ENCODE results near the gene C5orf58. TPM values are rescaled to one million over a fixed set of nuclear protein-coding genes. Genes with fewer than 3 reads are reported as not detected.

The C5orf58 gene
- total and polyA plus RNA-seq, 2 donors (not counting 1 experiment from before 2014, with no cell fraction given): not detected

DNA sequence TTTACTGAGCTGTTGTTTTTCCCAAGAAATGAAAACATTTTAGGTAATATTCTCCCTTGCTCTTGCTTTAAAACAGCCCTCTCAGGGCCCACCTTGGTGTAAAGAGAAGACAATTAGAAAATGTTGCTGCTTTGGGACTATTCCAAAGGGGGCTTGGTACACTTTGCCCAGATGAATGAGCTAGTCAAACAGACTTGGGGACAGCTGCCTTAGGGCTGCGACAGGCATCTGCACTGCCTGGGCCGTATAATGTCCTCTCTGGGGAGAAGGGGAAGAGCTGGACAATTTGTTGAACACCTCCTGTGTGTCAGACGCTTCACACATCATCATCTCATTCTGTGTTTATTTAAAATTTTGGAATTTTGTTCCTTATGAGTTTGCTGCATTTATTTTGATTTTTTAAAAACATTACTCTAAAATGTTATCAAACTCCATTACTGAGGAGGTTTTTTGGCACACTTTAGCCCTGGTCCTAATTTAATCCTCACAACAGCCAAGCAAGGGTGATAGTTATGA is 28.8 kb downstream of the C5orf58 start:
- Mint-ChIP-seq H3K27ac (no peak overlapping the region), H3K4me3 (no peak overlapping the region), H3K4me1 (no peaks in the 10 kb centered on the region), H3K9me3 (ENCODE audit: insufficient read depth) (no peaks in the 10 kb centered on the region), H3K27me3 (peaks cover 3% of the 10 kb centered on the region)
- Histone ChIP-seq H3K27ac (ENCODE audit: low read length in 2 of 2) (no peak overlapping the region), H3K4me2 (replicated peaks; ENCODE audit: low read depth, low read length, poor library complexity, severe bottlenecking) (no peak overlapping the region), H3K79me2 (ENCODE audit: control insufficient read depth, insufficient read depth, low read length) (no peaks in the 10 kb centered on the region), H3K4me3 (ENCODE audit: control extremely low read depth in 1 of 5, extremely low read depth in 1 of 5, insufficient read depth in 1 of 5, low read depth in 2 of 5, low read length in 4 of 5) (no peak overlapping the region), H3K9me3 (ENCODE audit: control extremely low read depth in 1 of 3, control insufficient read depth in 2 of 3, insufficient read depth in 1 of 3, low read length in 2 of 3) (no peaks in the 10 kb centered on the region), H2AFZ (ENCODE audit: insufficient read depth, low read depth, low read length, poor library complexity, severe bottlenecking) (no peak overlapping the region), H4K20me1 (ENCODE audit: control insufficient read depth, insufficient read depth, low read length, poor library complexity, severe bottlenecking) (no peaks in the 10 kb centered on the region), H3K9ac (ENCODE audit: low read length) (no peak overlapping the region), H3K27me3 (replicated peaks in 1 of 4; ENCODE audit: control extremely low read depth in 1 of 4, control insufficient read depth in 3 of 4, insufficient read depth in 4 of 4, low read length in 3 of 4) (no peaks in the 10 kb centered on the region), H3K4me1 (ENCODE audit: control insufficient read depth in 2 of 2, insufficient read depth in 2 of 2, low read length in 2 of 2) (no peaks in the 10 kb centered on the region), H3K36me3 (replicated peaks in 1 of 2; ENCODE audit: control extremely low read depth in 1 of 2, control insufficient read depth in 1 of 2, extremely low read depth in 1 of 2, insufficient read depth in 2 of 2, low read length in 1 of 2) (peaks cover 0 to 18% of the 10 kb centered on the region in 2 experiments)
- ChIA-PET POLR2A (no interaction called here), CTCF (interaction anchor here (1.0 to 3.4 kb wide), 4 partner anchors 12 to 84 kb away, joined by 3 to 22 read pairs (median 6); no protein-coding TSS in a partner anchor)
- TF ChIP-seq EZH2 (IDR thresholded peaks at IDR 0.05; ENCODE audit: borderline replicate concordance, insufficient read depth, low read depth, low read length, poor library complexity, severe bottlenecking): no peak
- TF ChIP-seq, protein P1, sequence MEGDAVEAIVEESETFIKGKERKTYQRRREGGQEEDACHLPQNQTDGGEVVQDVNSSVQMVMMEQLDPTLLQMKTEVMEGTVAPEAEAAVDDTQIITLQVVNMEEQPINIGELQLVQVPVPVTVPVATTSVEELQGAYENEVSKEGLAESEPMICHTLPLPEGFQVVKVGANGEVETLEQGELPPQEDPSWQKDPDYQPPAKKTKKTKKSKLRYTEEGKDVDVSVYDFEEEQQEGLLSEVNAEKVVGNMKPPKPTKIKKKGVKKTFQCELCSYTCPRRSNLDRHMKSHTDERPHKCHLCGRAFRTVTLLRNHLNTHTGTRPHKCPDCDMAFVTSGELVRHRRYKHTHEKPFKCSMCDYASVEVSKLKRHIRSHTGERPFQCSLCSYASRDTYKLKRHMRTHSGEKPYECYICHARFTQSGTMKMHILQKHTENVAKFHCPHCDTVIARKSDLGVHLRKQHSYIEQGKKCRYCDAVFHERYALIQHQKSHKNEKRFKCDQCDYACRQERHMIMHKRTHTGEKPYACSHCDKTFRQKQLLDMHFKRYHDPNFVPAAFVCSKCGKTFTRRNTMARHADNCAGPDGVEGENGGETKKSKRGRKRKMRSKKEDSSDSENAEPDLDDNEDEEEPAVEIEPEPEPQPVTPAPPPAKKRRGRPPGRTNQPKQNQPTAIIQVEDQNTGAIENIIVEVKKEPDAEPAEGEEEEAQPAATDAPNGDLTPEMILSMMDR (IDR thresholded peaks at IDR 0.05): no peak
- WGBS (ENCODE audit: insufficient coverage): 100% methylated on average over 1 of the region's 3 CpGs
- intact Hi-C loops (cut with micrococcal nuclease): no loop called here
- DNase-seq: no peak
- ATAC-seq (ENCODE audit: low read depth): no peak

All from B cell (primary cell).